Measurements from ENCODE around the gene KDELR3. TPM values are rescaled to one million over a fixed set of nuclear protein-coding genes. Genes with fewer than 3 reads are reported as not detected.

KDELR3 gene
- polyA plus RNA-seq, 3 donors = not detected

- no CpG with 5 or more reads among the region's 1 CpG for WGBS (ENCODE audit: insufficient coverage)
- no peaks in the 10 kb centered on the region for H3K9me3 Mint-ChIP-seq
- no peaks in the 10 kb centered on the region for H3K9me3 ChIP-seq (replicated peaks in 1 of 2; ENCODE audit: control insufficient read depth in 1 of 2, insufficient read depth in 1 of 2, low read length in 2 of 2)
- H3K27me3 Mint-ChIP-seq (ENCODE audit: low read depth in 3 of 3) = peaks cover 5 to 18% (median 10%) of the 10 kb centered on the region in 3 donors
- intact Hi-C loops (cut with micrococcal nuclease) = no loop called here
- H3K79me2 ChIP-seq (ENCODE audit: insufficient read depth, low read length) = no peaks in the 10 kb centered on the region
- TF ChIP-seq, protein P1, sequence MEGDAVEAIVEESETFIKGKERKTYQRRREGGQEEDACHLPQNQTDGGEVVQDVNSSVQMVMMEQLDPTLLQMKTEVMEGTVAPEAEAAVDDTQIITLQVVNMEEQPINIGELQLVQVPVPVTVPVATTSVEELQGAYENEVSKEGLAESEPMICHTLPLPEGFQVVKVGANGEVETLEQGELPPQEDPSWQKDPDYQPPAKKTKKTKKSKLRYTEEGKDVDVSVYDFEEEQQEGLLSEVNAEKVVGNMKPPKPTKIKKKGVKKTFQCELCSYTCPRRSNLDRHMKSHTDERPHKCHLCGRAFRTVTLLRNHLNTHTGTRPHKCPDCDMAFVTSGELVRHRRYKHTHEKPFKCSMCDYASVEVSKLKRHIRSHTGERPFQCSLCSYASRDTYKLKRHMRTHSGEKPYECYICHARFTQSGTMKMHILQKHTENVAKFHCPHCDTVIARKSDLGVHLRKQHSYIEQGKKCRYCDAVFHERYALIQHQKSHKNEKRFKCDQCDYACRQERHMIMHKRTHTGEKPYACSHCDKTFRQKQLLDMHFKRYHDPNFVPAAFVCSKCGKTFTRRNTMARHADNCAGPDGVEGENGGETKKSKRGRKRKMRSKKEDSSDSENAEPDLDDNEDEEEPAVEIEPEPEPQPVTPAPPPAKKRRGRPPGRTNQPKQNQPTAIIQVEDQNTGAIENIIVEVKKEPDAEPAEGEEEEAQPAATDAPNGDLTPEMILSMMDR (IDR thresholded peaks at IDR 0.05) = no peak
- H3K27me3 ChIP-seq (ENCODE audit: control insufficient read depth in 2 of 2, insufficient read depth in 2 of 2, low read length in 2 of 2) = no peaks in the 10 kb centered on the region
- H4K20me1 ChIP-seq (ENCODE audit: insufficient read depth, low read length) = no peaks in the 10 kb centered on the region
- H3K4me1 Mint-ChIP-seq = no peaks in the 10 kb centered on the region
- no peak overlapping the region for H2AFZ ChIP-seq (ENCODE audit: insufficient read depth, low read depth, low read length, poor library complexity, severe bottlenecking)
- H3K36me3 ChIP-seq (replicated peaks in 1 of 2; ENCODE audit: control insufficient read depth in 1 of 2, insufficient read depth in 2 of 2, low read length in 2 of 2) = no peaks in the 10 kb centered on the region
- H3K27ac Mint-ChIP-seq = no peak overlapping the region
- no peak overlapping the region for H3K4me3 Mint-ChIP-seq
- DNase-seq = no peak
- H3K9ac ChIP-seq (ENCODE audit: insufficient read depth, low read length, poor library complexity, severe bottlenecking) = no peak overlapping the region
- no peaks in the 10 kb centered on the region for H3K4me1 ChIP-seq (ENCODE audit: control insufficient read depth in 1 of 2, insufficient read depth in 2 of 2, low read length in 2 of 2)
- no peak overlapping the region for H3K4me2 ChIP-seq (replicated peaks; ENCODE audit: extremely low read depth, low read length, poor library complexity, severe bottlenecking)
- H3K27ac ChIP-seq (ENCODE audit: low read depth in 1 of 2, low read length in 2 of 2) = no peak overlapping the region
- H3K4me3 ChIP-seq (replicated peaks in 1 of 3; ENCODE audit: low read depth in 2 of 3, low read length in 3 of 3) = no peak overlapping the region
- no peaks in the 10 kb centered on the region for H3K36me3 Mint-ChIP-seq
Measured at GRCh38 chr22:38432264-38432663, 35.6 kb upstream of the KDELR3 start.

DNA sequence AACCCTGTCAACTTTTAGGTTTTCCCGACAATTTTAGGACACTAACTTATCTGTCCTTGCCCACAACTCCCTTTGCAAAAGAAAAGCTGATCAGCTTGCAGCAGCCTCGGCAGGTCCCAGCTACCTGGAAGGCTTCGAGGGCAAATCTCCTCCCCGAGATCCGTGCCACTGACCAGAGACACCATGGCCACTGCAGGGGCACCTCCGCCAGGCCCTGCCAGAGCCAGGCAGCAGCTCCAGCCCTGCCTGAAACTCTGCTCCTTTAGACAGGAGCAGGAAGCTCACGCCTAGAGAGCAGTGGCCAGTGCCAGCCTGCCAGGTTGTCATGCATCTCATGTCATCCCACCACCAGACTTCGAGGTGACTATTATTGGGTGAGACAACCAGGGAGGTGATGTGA, 34.0 kb upstream of the KDELR3 start:
- intact Hi-C loops (cut with micrococcal nuclease) = no loop called here
- Histone ChIP-seq H3K4me3 (replicated peaks in 1 of 3; ENCODE audit: low read depth in 2 of 3, low read length in 3 of 3) (no peak overlapping the region), H3K9me3 (replicated peaks in 1 of 2; ENCODE audit: control insufficient read depth in 1 of 2, insufficient read depth in 1 of 2, low read length in 2 of 2) (no peaks in the 10 kb centered on the region), H4K20me1 (ENCODE audit: insufficient read depth, low read length) (no peaks in the 10 kb centered on the region), H2AFZ (ENCODE audit: insufficient read depth, low read depth, low read length, poor library complexity, severe bottlenecking) (no peak overlapping the region), H3K4me2 (replicated peaks; ENCODE audit: extremely low read depth, low read length, poor library complexity, severe bottlenecking) (no peak overlapping the region), H3K27me3 (ENCODE audit: control insufficient read depth in 2 of 2, insufficient read depth in 2 of 2, low read length in 2 of 2) (no peaks in the 10 kb centered on the region), H3K36me3 (replicated peaks in 1 of 2; ENCODE audit: control insufficient read depth in 1 of 2, insufficient read depth in 2 of 2, low read length in 2 of 2) (no peaks in the 10 kb centered on the region), H3K4me1 (ENCODE audit: control insufficient read depth in 1 of 2, insufficient read depth in 2 of 2, low read length in 2 of 2) (no peaks in the 10 kb centered on the region), H3K27ac (ENCODE audit: low read depth in 1 of 2, low read length in 2 of 2) (no peak overlapping the region), H3K79me2 (ENCODE audit: insufficient read depth, low read length) (no peaks in the 10 kb centered on the region), H3K9ac (ENCODE audit: insufficient read depth, low read length, poor library complexity, severe bottlenecking) (no peak overlapping the region)
- H3K4me3 Mint-ChIP-seq = no peak overlapping the region
- H3K27me3 Mint-ChIP-seq (ENCODE audit: low read depth in 3 of 3) = peaks cover 8 to 22% (median 10%) of the 10 kb centered on the region in 3 donors
- H3K36me3 Mint-ChIP-seq = no peaks in the 10 kb centered on the region
- H3K27ac Mint-ChIP-seq = no peak overlapping the region
- TF ChIP-seq, protein P1 (IDR thresholded peaks at IDR 0.05) = no peak
- peaks cover 0 to 2% (median 0%) of the 10 kb centered on the region in 7 donors for H3K9me3 Mint-ChIP-seq
- no peak for DNase-seq
- 93% methylated on average over 6 of the region's 8 CpGs for WGBS (ENCODE audit: insufficient coverage)
- H3K4me1 Mint-ChIP-seq = no peaks in the 10 kb centered on the region
